Stimulated activated CD4-positive, alpha-beta T cell treated with anti-CD3 and anti-CD28 coated beads, Interleukin-2, amount 100 ng/mL, for 48 hours (primary cell): ENCODE measurements around the gene CLTCL1.
"Not testable (repeated sequence)": the region's sequence is repeated elsewhere in the genome, so short reads cannot be mapped to it uniquely, and the experiment has no call there.

Experiments
- DNase-seq, 2 donors: peaks; one replicate each; pipeline ENCODE4 v3.0.0-alpha.2; 2020

Gene CLTCL1

GRCh38 chr22:19216579-19216978, 74.9 kb downstream of the CLTCL1 start:
- no peak for DNase-seq

GRCh38 chr22:19215360-19215759, 76.2 kb downstream of the CLTCL1 start:
- DNase-seq: no peak

- no peak for DNase-seq
Measured at GRCh38 chr22:19214078-19214473, 77.4 kb downstream of the CLTCL1 start.

- DNase-seq: no peak
Measured at GRCh38 chr22:19213442-19214077, 78.0 kb downstream of the CLTCL1 start.

- DNase-seq: no peak
Measured at GRCh38 chr22:19213001-19213400, 78.5 kb downstream of the CLTCL1 start.

GRCh38 chr22:19212302-19212870, 79.1 kb downstream of the CLTCL1 start:
- no peak for DNase-seq

DNA sequence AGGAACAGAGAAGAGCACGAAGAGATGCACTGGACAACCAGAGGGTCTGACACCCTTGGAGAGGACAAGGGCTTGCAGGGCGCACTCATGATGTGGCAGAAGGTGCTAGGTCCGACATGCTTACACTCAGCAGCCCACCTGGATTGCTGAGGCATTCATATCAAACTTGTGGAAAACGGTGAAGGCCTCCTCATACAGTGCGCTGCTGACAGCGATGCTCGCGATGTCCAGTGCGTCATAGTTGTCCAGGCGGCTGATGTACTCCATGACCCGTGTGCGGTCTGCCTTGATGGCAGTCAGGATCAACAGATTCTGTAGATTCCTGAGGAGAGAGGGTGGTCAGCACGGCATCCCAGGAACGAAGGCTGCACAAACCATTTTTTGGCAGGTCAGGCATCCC, 81.3 kb downstream of the CLTCL1 start:
- DNase-seq: no peak

DNA sequence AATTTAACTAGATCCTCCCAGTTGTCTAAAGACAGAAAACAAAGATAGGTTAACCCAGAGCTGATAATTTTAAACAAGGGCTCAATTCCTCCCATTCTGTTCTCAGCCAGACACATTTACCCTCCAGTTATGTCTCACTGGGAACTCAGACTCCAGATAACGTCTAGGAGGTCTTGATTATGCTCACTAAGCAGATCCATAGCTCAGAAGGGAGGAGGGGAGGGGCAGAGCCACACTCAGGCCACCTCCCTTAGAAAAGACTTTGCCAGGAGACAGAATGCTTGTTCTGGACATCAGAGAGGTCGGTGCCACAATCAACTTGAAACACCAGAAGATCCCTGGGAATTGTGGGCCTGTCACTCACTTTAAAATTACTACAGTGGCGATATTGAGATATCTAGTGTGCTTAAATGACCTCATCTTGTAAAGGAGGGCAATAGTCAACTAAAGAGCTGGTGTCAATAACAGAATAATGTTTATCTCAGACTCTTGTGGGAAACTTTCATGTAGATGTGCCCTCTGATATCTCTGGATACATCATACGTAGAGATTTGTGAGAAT, 83.2 kb downstream of the CLTCL1 start:
- no peak for DNase-seq

- no peak for DNase-seq
Measured at GRCh38 chr22:19207884-19208283, 83.6 kb downstream of the CLTCL1 start.

- DNase-seq: no peak
Measured at GRCh38 chr22:19207401-19207808, 84.1 kb downstream of the CLTCL1 start.

- no peak for DNase-seq
Measured at GRCh38 chr22:19206287-19206686, 85.2 kb downstream of the CLTCL1 start.

GRCh38 chr22:19204640-19205039, 86.9 kb downstream of the CLTCL1 start:
- no peak for DNase-seq

GRCh38 chr22:19203834-19204233, 87.7 kb downstream of the CLTCL1 start:
- no peak for DNase-seq

- not testable (repeated sequence) for DNase-seq
Measured at GRCh38 chr22:19202799-19203186, 88.7 kb downstream of the CLTCL1 start.

DNA sequence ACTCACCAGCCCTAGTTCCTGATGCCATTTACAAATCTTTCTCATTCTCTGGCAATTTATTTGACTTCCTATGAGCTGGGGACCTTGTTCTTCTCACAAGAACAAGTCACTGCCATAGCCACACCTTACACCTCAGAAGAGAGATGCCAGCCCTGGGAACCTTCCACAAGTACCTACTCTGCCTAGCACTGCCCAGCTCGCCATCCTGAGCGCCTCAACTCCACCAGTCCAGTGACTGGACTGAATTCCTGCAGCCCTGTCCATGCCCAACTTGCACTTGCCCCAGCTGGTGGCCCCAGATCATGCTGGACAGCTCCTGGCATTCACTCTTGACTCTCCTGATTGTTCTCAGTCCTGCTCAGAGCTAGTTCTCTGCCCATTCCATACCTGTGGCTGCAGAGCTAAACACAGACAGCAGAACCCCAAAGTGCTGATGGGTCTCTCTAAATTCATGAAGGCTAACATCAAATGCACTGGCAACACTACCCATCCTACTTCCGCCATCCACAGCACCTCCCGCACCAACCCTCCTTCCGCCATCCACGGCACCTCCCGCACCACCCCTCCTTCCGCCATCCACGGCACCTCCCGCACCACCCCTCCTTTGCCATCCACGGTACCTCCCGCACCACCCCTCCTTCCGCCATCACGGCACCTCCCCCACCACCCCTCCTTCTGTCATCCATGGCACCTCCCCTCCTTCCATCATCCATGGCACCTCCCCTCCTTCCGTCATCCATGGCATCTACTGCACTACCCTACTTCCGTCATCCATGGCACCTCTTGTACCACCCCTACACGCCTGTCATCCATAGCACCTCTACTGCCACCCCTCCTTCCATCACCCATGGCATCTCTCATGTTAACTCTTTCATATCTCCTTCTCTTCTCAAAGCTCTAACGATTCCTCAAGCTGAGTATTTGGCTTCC, 89.4 kb downstream of the CLTCL1 start:
- no peak for DNase-seq

DNA sequence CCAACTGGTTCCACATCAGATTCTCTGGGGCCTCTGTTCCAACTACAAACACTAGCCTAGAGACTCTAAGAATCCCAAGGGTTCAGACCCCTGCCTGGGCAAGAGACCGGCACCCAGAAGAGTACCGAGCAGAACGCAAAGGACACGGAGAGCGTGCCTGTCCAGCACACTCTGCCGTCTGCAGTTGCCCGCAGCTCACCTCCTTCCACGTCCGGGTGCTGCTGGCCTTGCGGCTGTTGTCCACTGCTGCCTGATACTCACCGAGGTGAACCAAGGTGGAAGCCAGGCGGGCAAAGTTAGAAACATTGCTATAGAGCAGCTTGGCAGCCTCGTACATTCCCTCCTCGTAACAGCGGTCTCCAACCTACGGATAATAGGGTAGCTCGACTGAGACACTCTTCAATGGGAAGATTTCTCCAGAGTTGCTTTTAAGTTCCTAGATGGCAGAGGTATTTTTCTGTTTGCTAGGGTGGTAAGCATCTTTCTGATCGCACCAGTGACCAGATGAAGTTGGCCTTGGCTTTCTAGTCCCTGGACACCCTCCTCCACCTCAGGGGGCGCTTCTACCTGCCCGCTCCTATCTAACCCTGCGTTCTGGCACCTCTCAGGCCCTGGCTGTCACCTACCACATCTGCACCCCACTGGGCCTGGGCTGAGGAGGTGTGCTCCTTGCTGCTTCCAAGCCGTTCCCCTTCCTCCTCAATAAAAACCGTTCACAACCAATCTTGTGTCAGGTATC, 90.2 kb downstream of the CLTCL1 start:
- no peak for DNase-seq

- DNase-seq: no peak
Measured at GRCh38 chr22:19199479-19199878, 92.0 kb downstream of the CLTCL1 start.

GRCh38 chr22:19197997-19198865, 93.3 kb downstream of the CLTCL1 start:
- no peak for DNase-seq

DNA sequence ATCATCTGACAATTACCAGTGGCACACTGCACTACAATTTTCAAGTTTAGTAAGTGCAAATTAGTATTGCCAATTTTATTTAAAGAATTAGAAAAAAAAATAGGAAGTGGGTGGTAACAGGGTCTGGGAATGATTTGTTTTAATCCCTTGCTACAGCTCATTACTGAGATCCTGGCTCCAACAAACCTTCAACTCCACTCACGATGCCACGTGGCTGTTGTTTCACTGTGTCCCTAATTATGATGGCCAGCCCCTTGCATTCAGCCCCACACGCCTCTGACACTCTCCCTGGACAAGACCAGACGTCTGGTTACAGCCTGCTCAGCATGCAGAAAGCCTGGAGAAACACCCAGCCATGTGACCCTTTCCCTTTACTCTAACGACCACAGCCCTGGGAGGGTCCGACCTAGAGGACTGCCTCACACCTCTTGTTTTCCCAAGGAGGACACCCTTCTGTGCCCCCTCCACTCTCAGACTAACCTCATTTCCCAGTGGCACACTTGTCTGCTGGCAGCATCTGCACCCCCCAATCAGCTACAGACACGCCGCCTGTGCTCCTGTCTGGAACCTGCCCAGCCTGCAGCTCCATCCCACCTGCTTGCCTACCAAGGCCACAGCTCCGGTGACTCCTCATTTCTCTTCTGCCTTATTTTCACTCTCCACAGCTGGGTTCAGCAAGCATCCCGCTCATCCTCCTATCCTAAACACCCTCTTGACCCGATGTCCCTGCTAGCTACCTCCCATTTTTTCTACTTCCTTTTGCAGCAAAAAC, 94.5 kb downstream of the CLTCL1 start:
- DNase-seq: no peak

DNA sequence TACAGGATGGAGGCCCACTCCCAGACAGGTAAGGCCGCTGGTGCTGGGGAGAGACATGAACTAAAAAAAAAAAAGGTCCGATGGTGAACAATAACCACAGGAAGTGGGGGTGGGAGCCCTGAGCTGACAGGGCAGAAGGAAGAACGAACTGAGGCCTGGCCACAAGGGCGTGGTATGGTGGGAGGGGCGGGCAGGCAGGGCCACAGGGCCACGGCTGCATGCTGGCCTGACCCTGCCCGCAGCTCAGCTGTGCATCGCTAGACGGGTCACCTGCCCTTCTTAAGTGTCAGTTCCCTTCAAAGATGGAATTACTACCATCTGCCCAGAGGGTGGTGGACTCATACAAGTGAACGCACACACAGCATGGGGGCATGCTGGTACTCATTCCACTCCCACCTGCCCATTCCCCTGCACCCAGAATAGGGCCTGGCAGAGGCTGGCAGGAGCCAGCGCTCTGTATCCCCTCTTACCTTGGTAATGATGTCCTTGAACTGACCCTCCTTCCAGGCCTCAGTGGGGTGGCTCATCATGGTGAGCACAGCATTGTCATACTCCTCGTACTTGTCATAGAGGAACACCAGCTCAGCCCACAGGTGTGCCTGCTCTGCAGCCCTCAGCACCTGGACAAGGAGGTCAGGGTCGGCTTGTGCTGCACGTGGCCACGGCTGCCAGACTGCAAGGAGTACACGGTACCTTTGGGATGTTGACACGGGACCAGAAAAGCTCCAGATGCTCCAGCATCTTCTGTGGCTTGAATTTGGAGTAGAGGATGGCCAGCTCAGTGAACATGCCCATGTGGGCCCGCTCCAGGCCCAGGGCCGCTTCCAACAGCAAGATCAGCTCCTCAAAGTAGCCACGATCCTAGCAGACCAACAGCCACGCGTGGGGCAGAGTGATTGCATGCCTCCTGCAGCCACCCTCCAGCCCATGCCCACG, 95.5 kb downstream of the CLTCL1 start:
- DNase-seq: no peak
